ENCODE data around the gene STK32B.

DNA sequence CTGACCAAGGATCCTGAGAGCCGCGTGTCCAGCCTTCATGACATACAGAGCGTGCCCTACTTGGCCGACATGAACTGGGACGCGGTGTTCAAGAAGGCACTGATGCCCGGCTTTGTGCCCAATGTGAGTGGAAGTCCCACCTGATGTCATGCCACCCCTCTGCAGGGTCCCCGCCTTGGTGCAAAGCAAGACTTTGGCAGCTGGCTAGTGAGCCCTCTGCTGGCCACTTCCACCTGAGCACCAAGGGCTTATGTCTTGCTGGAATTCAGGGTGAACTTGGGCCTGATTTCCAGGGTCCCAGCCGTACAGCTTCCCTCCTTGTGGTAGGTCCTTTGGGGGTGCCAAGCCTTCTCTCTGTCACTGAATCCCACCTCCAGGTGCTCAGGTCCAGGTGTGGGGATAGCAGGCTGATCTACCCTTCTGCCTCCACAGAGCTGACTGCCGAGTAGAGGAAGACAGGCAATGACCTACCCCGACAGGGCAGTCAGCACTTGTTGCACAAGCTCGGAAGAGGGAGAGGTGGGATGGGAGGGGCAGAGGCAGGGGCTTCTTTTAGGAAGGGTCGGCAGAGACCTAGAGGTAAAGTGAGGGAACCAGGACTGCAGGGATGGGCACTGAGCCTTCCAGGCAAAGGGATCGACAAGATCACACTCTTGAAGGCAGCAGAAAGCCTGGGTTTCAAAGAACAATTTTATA, 409.0 kb downstream of the STK32B start:
- no peak for TF ChIP-seq POLR2A (IDR thresholded peaks at IDR 0.05; ENCODE audit: low read length)
- TF ChIP-seq GATA1 (IDR thresholded peaks at IDR 0.05; ENCODE audit: low read depth, low read length), result no peak
